Astrocyte (in vitro differentiated cells and primary cell): ENCODE measurements around the gene CCNK. TPM values are rescaled to one million over a fixed set of nuclear protein-coding genes. Genes with fewer than 3 reads are reported as not detected.

ENCODE experiments used
- DNase-seq: peaks from one replicate; pipeline ENCODE4 v3.0.0-alpha.2; 2010; ENCODE audit warnings: low read depth
- FAIRE-seq: peaks from 2 replicates; lab custom pipeline; 2011; peaks lifted over from hg19 to GRCh38; lab: Jason Lieb, UNC
- H2AFZ ChIP-seq: 2 replicates; pipeline ENCODE4 v1.6.0; 2012; ENCODE audit warnings: low read depth, low read length, inconsistent platforms
- H3K27ac ChIP-seq: 2 replicates; pipeline ENCODE4 v1.5.1; 2011; ENCODE audit warnings: low read depth, low read length, inconsistent platforms
- H3K27me3 ChIP-seq: 2 replicates; pipeline ENCODE4 v1.6.0; 2011; ENCODE audit warnings: low read length, inconsistent platforms; ENCODE audit not compliant: insufficient read depth
- H3K36me3 ChIP-seq: 2 replicates; pipeline ENCODE4 v1.5.1; 2011; ENCODE audit warnings: low read length, inconsistent platforms; ENCODE audit not compliant: insufficient read depth
- H3K4me1 ChIP-seq: 2 replicates; pipeline ENCODE4 v1.5.1; 2011; ENCODE audit warnings: low read length, inconsistent platforms; ENCODE audit not compliant: insufficient read depth
- H3K4me2 ChIP-seq: 2 replicates; pipeline ENCODE4 v1.6.0; 2012; ENCODE audit warnings: low read length, inconsistent platforms
- H3K4me3 ChIP-seq: 2 replicates; pipeline ENCODE4 v1.5.1; 2011; ENCODE audit warnings: low read depth, mild to moderate bottlenecking, low read length, inconsistent platforms; ENCODE audit not compliant: insufficient read depth
- H3K79me2 ChIP-seq: 2 replicates; pipeline ENCODE4 v1.6.0; 2012; ENCODE audit warnings: mild to moderate bottlenecking, low read length, inconsistent platforms; ENCODE audit not compliant: insufficient read depth
- H3K9ac ChIP-seq: 2 replicates; pipeline ENCODE4 v1.6.0; 2012; ENCODE audit warnings: mild to moderate bottlenecking, low read length, inconsistent platforms
- H3K9me3 ChIP-seq: 2 replicates; pipeline ENCODE4 v1.5.1; 2012; ENCODE audit warnings: low read depth, mild to moderate bottlenecking, low read length, inconsistent platforms; ENCODE audit not compliant: insufficient read depth
- H4K20me1 ChIP-seq: 2 replicates; pipeline ENCODE4 v1.6.0; 2012; ENCODE audit warnings: low read length, inconsistent platforms; ENCODE audit not compliant: insufficient read depth
- H3K27ac Mint-ChIP-seq: one replicate; pipeline ENCODE4 v1.8.0; 2021; ENCODE audit warnings: mild to moderate bottlenecking, mixed read lengths; ENCODE audit not compliant: unreplicated experiment
- H3K27me3 Mint-ChIP-seq: one replicate; pipeline ENCODE4 v1.8.0; 2021; ENCODE audit warnings: low read depth, mixed read lengths; ENCODE audit not compliant: unreplicated experiment
- H3K36me3 Mint-ChIP-seq: one replicate; pipeline ENCODE4 v1.8.0; 2021; ENCODE audit warnings: low read depth, mixed read lengths; ENCODE audit not compliant: unreplicated experiment
- H3K4me1 Mint-ChIP-seq: one replicate; pipeline ENCODE4 v1.8.0; 2021; ENCODE audit warnings: low read depth, mixed read lengths; ENCODE audit not compliant: unreplicated experiment
- H3K4me3 Mint-ChIP-seq: one replicate; pipeline ENCODE4 v1.8.0; 2021; ENCODE audit warnings: mild to moderate bottlenecking, moderate library complexity, mixed read lengths; ENCODE audit not compliant: unreplicated experiment
- H3K9me3 Mint-ChIP-seq: one replicate; pipeline ENCODE4 v1.8.0; 2021; ENCODE audit warnings: mild to moderate bottlenecking, mixed read lengths; ENCODE audit not compliant: unreplicated experiment
- CTCF ChIP-seq: IDR thresholded peaks from 2 replicates; pipeline ENCODE4 v1.5.1; 2011; ENCODE audit warnings: low read depth, mild to moderate bottlenecking, inconsistent platforms, low read length, moderate library complexity; ENCODE audit not compliant: insufficient read depth
- EZH2 ChIP-seq: IDR thresholded peaks from 2 replicates; pipeline ENCODE4 v1.6.1; 2012; ENCODE audit warnings: mild to moderate bottlenecking, low read length, inconsistent platforms; ENCODE audit not compliant: insufficient read depth
- total RNA-seq: library from RNA; stranded (reverse); gene quantifications from 2 replicates; pipeline ENCODE4 v1.2.1, GENCODE V29; 2021

CCNK gene
- total RNA-seq, 1 donor from 2014 or later, result 121 TPM

GRCh38 chr14:99514552-99515300, 33.5 kb downstream of the CCNK start:
- no peak overlapping the region for H3K4me2 ChIP-seq
- Mint-ChIP-seq H3K4me1 (no peaks in the 10 kb centered on the region), H3K36me3 (peaks cover 2% of the 10 kb centered on the region), H3K9me3 (no peaks in the 10 kb centered on the region), H3K27me3 (no peaks in the 10 kb centered on the region), H3K27ac (no peak overlapping the region), H3K4me3 (no peak overlapping the region)
- H3K27ac ChIP-seq, result no peak overlapping the region
- H4K20me1 ChIP-seq, result peaks cover 26% of the 10 kb centered on the region
- no peaks in the 10 kb centered on the region for H3K9me3 ChIP-seq
- no peak overlapping the region for H3K4me3 ChIP-seq
- no peak for DNase-seq
- peaks cover 12% of the 10 kb centered on the region for H3K79me2 ChIP-seq
- FAIRE-seq, result no peak
- no peak overlapping the region for H3K9ac ChIP-seq
- no peaks in the 10 kb centered on the region for H3K36me3 ChIP-seq
- no peaks in the 10 kb centered on the region for H3K27me3 ChIP-seq
- TF ChIP-seq CTCF (no peak), EZH2 (no peak)
- peaks cover 13% of the 10 kb centered on the region for H3K4me1 ChIP-seq
- no peak overlapping the region for H2AFZ ChIP-seq

GRCh38 chr14:99515301-99516155, 34.3 kb downstream of the CCNK start:
- H3K4me1 Mint-ChIP-seq, result no peaks in the 10 kb centered on the region
- TF ChIP-seq EZH2, result no peak
- no peak for TF ChIP-seq CTCF

More at GRCh38 chr14:99515301-99516155, 34.3 kb downstream of the CCNK start:
- no peak overlapping the region for H3K9ac ChIP-seq
- Mint-ChIP-seq H3K27ac (no peak overlapping the region), H3K9me3 (no peaks in the 10 kb centered on the region), H3K4me3 (no peak overlapping the region), H3K36me3 (peaks cover 2% of the 10 kb centered on the region), H3K27me3 (no peaks in the 10 kb centered on the region)
- H3K79me2 ChIP-seq, result peaks cover 12% of the 10 kb centered on the region
- H3K4me3 ChIP-seq, result no peak overlapping the region
- FAIRE-seq (no peak), DNase-seq (no peak)
- no peaks in the 10 kb centered on the region for H3K27me3 ChIP-seq
- H4K20me1 ChIP-seq, result peaks cover 24% of the 10 kb centered on the region
- no peaks in the 10 kb centered on the region for H3K9me3 ChIP-seq
- H2AFZ ChIP-seq, result no peak overlapping the region
- H3K4me2 ChIP-seq, result no peak overlapping the region
- H3K4me1 ChIP-seq, result peaks cover 13% of the 10 kb centered on the region
- H3K36me3 ChIP-seq, result no peaks in the 10 kb centered on the region
- no peak overlapping the region for H3K27ac ChIP-seq
